A673 (cell line): ENCODE measurements around the gene KCNIP1.

Experiments used
- EZH2 ChIP-seq: fragments of 200-600 bp; sonication (generic); IDR thresholded peaks from 2 replicates; pipeline ENCODE4 v1.6.1; 2017; ENCODE audit warnings: borderline replicate concordance, low read depth, mild to moderate bottlenecking, mixed read lengths, antibody characterized with exemption, low read length; ENCODE audit not compliant: poor library complexity, severe bottlenecking
- TF ChIP-seq, protein P1 (sequence below): fragments of 300-800, 200-600 bp; sonication (generic); conservative IDR thresholded peaks from 2 replicates; pipeline ENCODE4 v1.5.1; 2017; ENCODE audit warnings: low read depth, mild to moderate bottlenecking, antibody characterized with exemption, low read length, moderate library complexity, mixed read lengths

DNA sequence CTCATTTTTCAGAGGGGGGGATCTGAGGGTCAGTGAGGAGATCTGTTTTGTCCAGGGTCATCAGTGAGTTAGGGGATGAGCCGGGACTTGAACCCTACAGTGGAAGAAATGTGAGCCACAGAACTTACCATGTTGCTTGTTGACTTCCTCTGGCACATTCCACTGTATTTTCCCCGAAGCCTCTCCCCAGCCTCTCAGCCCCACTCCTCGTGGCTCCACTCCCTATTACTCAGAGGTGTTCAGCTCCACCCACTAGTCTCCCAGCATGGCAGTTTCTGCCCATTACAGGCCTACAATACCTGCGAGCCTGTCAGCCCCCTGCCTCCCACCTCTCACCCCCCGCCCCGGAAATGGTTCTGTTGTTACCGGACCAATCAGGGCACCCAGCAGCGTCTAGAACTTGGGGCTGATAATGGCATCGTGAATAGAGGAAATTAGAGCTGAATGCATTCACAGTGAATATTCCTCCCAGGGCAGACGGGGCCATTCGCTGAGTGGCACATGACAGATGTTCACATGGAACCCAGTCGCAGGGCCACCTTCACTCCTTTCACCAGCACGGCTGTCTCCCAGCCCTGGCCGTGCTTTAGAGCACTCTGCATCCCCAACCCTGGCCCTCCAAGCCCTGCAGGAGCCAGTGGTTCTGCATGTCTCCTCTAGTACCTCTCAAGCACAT lies 81.6 kb downstream of the KCNIP1 start:
- TF ChIP-seq, protein P1, sequence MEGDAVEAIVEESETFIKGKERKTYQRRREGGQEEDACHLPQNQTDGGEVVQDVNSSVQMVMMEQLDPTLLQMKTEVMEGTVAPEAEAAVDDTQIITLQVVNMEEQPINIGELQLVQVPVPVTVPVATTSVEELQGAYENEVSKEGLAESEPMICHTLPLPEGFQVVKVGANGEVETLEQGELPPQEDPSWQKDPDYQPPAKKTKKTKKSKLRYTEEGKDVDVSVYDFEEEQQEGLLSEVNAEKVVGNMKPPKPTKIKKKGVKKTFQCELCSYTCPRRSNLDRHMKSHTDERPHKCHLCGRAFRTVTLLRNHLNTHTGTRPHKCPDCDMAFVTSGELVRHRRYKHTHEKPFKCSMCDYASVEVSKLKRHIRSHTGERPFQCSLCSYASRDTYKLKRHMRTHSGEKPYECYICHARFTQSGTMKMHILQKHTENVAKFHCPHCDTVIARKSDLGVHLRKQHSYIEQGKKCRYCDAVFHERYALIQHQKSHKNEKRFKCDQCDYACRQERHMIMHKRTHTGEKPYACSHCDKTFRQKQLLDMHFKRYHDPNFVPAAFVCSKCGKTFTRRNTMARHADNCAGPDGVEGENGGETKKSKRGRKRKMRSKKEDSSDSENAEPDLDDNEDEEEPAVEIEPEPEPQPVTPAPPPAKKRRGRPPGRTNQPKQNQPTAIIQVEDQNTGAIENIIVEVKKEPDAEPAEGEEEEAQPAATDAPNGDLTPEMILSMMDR, result no peak
- no peak for TF ChIP-seq EZH2
